ENCODE measurements around the gene CNTN3. TPM values are rescaled to one million over a fixed set of nuclear protein-coding genes. Genes with fewer than 3 reads are reported as not detected.

The CNTN3 gene
- total RNA-seq, 1 experiment from 2014 or later, result not detected

- TF ChIP-seq ELF1 (IDR thresholded peaks at IDR 0.05; ENCODE audit: borderline replicate concordance, low read depth) (no peak), SRF (IDR thresholded peaks at IDR 0.05; ENCODE audit: low read depth) (no peak), EZH2 (IDR thresholded peaks at IDR 0.05) (no peak), MAX (IDR thresholded peaks at IDR 0.05) (no peak), RAD21 (IDR thresholded peaks at IDR 0.05; ENCODE audit: low read depth) (no peak), FOSL1 (IDR thresholded peaks at IDR 0.05; ENCODE audit: low read depth) (no peak)
- POLR2A ChIA-PET, result no interaction called here
- ATAC-seq (no peak), DNase-seq (ENCODE audit: low read depth, low spot score) (no peak)
- Histone ChIP-seq H3K4me3 (replicated peaks in 1 of 2; ENCODE audit: low read depth in 1 of 2, low read length in 2 of 2) (no peak overlapping the region), H3K79me2 (ENCODE audit: insufficient read depth, low read length) (no peaks in the 10 kb centered on the region), H3K4me2 (ENCODE audit: low read length) (no peak overlapping the region), H4K20me1 (ENCODE audit: insufficient read depth) (no peaks in the 10 kb centered on the region), H3K27me3 (ENCODE audit: insufficient read depth, low read length) (no peaks in the 10 kb centered on the region), H3K9ac (ENCODE audit: low read length) (no peak overlapping the region), H2AFZ (ENCODE audit: low read depth, low read length, poor library complexity, severe bottlenecking) (no peak overlapping the region), H3K4me1 (ENCODE audit: control insufficient read depth in 1 of 2, insufficient read depth in 2 of 2, low read length in 2 of 2) (no peaks in the 10 kb centered on the region), H3K9me3 (ENCODE audit: control insufficient read depth in 1 of 2, insufficient read depth in 1 of 2, low read depth in 1 of 2, low read length in 2 of 2) (peaks cover 4 to 21% of the 10 kb centered on the region in 2 experiments; a peak in 2 of 4 replicates), H3K27ac (ENCODE audit: low read depth, low read length) (no peak overlapping the region), H3K36me3 (ENCODE audit: control insufficient read depth in 1 of 2, insufficient read depth in 2 of 2, low read length in 2 of 2) (no peaks in the 10 kb centered on the region), H3K9me2 (ENCODE audit: insufficient read depth) (no peaks in the 10 kb centered on the region)
- RAD21 ChIA-PET (ENCODE audit: low non-redundant PET in 1 of 2, low total read pairs in 2 of 2, uncharacterized antibody in 2 of 2, unreplicated experiment in 2 of 2), result no interaction called here
- CTCF ChIA-PET, result no interaction called here
- intact Hi-C loops (cut with micrococcal nuclease), result no loop called here
- no TSS peak for BruUV-seq (replicated peaks)
These were observed 25.2 kb upstream of the CNTN3 start for GRCh38 chr3:74639681-74640080.

GRCh38 chr3:74636981-74637380 lies 22.5 kb upstream of the CNTN3 start:
- no TSS peak for BruUV-seq (replicated peaks)
- Histone ChIP-seq H4K20me1 (ENCODE audit: insufficient read depth) (no peaks in the 10 kb centered on the region), H3K9me3 (ENCODE audit: control insufficient read depth in 1 of 2, insufficient read depth in 1 of 2, low read depth in 1 of 2, low read length in 2 of 2) (peaks cover 4% of the 10 kb centered on the region in 2 experiments; a peak in 2 of 4 replicates), H3K4me1 (ENCODE audit: control insufficient read depth in 1 of 2, insufficient read depth in 2 of 2, low read length in 2 of 2) (no peaks in the 10 kb centered on the region), H3K27ac (ENCODE audit: low read depth, low read length) (no peak overlapping the region), H3K79me2 (ENCODE audit: insufficient read depth, low read length) (no peaks in the 10 kb centered on the region), H3K27me3 (ENCODE audit: insufficient read depth, low read length) (no peaks in the 10 kb centered on the region), H3K4me3 (replicated peaks in 1 of 2; ENCODE audit: low read depth in 1 of 2, low read length in 2 of 2) (no peak overlapping the region), H3K4me2 (ENCODE audit: low read length) (no peak overlapping the region), H3K9ac (ENCODE audit: low read length) (no peak overlapping the region), H3K9me2 (ENCODE audit: insufficient read depth) (no peaks in the 10 kb centered on the region), H2AFZ (ENCODE audit: low read depth, low read length, poor library complexity, severe bottlenecking) (no peak overlapping the region), H3K36me3 (ENCODE audit: control insufficient read depth in 1 of 2, insufficient read depth in 2 of 2, low read length in 2 of 2) (no peaks in the 10 kb centered on the region)
- CTCF ChIA-PET, result no interaction called here
- POLR2A ChIA-PET, result no interaction called here
- DNase-seq (ENCODE audit: low read depth, low spot score), result no peak
- RAD21 ChIA-PET (ENCODE audit: low non-redundant PET in 1 of 2, low total read pairs in 2 of 2, uncharacterized antibody in 2 of 2, unreplicated experiment in 2 of 2), result no interaction called here
- intact Hi-C loops (cut with micrococcal nuclease), result no loop called here
- TF ChIP-seq SIN3A (IDR thresholded peaks at IDR 0.05; ENCODE audit: low read depth) (no peak), SP1 (IDR thresholded peaks at IDR 0.05; ENCODE audit: low read depth) (no peak), EZH2 (IDR thresholded peaks at IDR 0.05) (no peak)
- ATAC-seq, result no peak
